ENCODE results near the gene NUDT17. TPM values are rescaled to one million over a fixed set of nuclear protein-coding genes. Genes with fewer than 3 reads are reported as not detected.

Gene NUDT17
- polyA plus RNA-seq, 1 donor from 2014 or later, result 4.2 TPM

- no peaks in the 10 kb centered on the region for H3K36me3 Mint-ChIP-seq
- peak overlapping the region in 1 of 4 donors; percentile 75 for H3K4me3 Mint-ChIP-seq
- H3K27me3 Mint-ChIP-seq, result peaks cover 1% of the 10 kb centered on the region
- H3K27ac Mint-ChIP-seq, result peak overlapping the region in 1 of 3 donors; percentile 31
- no peaks in the 10 kb centered on the region for H3K9me3 Mint-ChIP-seq
- H3K4me1 Mint-ChIP-seq, result peaks cover 2 to 7% (median 3%) of the 10 kb centered on the region in 3 donors
Measured at GRCh38 chr1:145863282-145864018, 18.0 kb downstream of the NUDT17 start.

GRCh38 chr1:145868232-145868631 lies 22.8 kb downstream of the NUDT17 start:
- Mint-ChIP-seq H3K27me3 (peaks cover 4% of the 10 kb centered on the region), H3K36me3 (no peaks in the 10 kb centered on the region), H3K4me1 (peaks cover 5 to 16% (median 6%) of the 10 kb centered on the region in 3 donors), H3K27ac (no peak overlapping the region), H3K9me3 (no peaks in the 10 kb centered on the region), H3K4me3 (no peak overlapping the region)

GRCh38 chr1:145871994-145872924 lies 26.8 kb downstream of the NUDT17 start:
- H3K27me3 Mint-ChIP-seq, result peaks cover 11% of the 10 kb centered on the region
- H3K4me3 Mint-ChIP-seq, result peak overlapping the region; percentile 60 to 92 (median 84)
- peaks cover 5 to 16% (median 7%) of the 10 kb centered on the region in 3 donors for H3K4me1 Mint-ChIP-seq
- H3K27ac Mint-ChIP-seq, result peak overlapping the region in 2 of 3 donors; percentile 15 to 75
- no peaks in the 10 kb centered on the region for H3K9me3 Mint-ChIP-seq
- H3K36me3 Mint-ChIP-seq, result no peaks in the 10 kb centered on the region

- Mint-ChIP-seq H3K9me3 (no peaks in the 10 kb centered on the region), H3K27me3 (peaks cover 11% of the 10 kb centered on the region), H3K4me3 (no peak overlapping the region), H3K27ac (no peak overlapping the region), H3K4me1 (peaks cover 5 to 16% (median 7%) of the 10 kb centered on the region in 3 donors), H3K36me3 (no peaks in the 10 kb centered on the region)
Measured at GRCh38 chr1:145874646-145875045, 29.2 kb downstream of the NUDT17 start.

- Mint-ChIP-seq H3K4me3 (no peak overlapping the region), H3K9me3 (no peaks in the 10 kb centered on the region), H3K27me3 (peaks cover 9% of the 10 kb centered on the region), H3K27ac (no peak overlapping the region), H3K36me3 (no peaks in the 10 kb centered on the region), H3K4me1 (peaks cover under 1 to 3% (median 2%) of the 10 kb centered on the region in 3 donors)
Measured at GRCh38 chr1:145877923-145878486, 32.6 kb downstream of the NUDT17 start.

GRCh38 chr1:145878724-145879123 lies 33.3 kb downstream of the NUDT17 start:
- no peak overlapping the region for H3K27ac Mint-ChIP-seq
- H3K9me3 Mint-ChIP-seq, result no peaks in the 10 kb centered on the region
- peaks cover 0 to 2% (median 0%) of the 10 kb centered on the region in 3 donors for H3K4me1 Mint-ChIP-seq
- H3K36me3 Mint-ChIP-seq, result no peaks in the 10 kb centered on the region
- peaks cover 9% of the 10 kb centered on the region for H3K27me3 Mint-ChIP-seq
- no peak overlapping the region for H3K4me3 Mint-ChIP-seq

GRCh38 chr1:145879775-145880174 lies 34.3 kb downstream of the NUDT17 start:
- Mint-ChIP-seq H3K9me3 (no peaks in the 10 kb centered on the region), H3K36me3 (no peaks in the 10 kb centered on the region), H3K4me3 (no peak overlapping the region), H3K27ac (no peak overlapping the region), H3K27me3 (peaks cover 14% of the 10 kb centered on the region), H3K4me1 (peaks cover 0 to 2% (median 0%) of the 10 kb centered on the region in 3 donors)

- H3K27ac Mint-ChIP-seq, result no peak overlapping the region
- H3K36me3 Mint-ChIP-seq, result no peaks in the 10 kb centered on the region
- peaks cover 7% of the 10 kb centered on the region for H3K27me3 Mint-ChIP-seq
- H3K4me3 Mint-ChIP-seq, result peak overlapping the region in 3 of 4 donors; percentile 54 to 74 (median 70)
- no peaks in the 10 kb centered on the region for H3K9me3 Mint-ChIP-seq
- peaks cover 0 to 12% (median 10%) of the 10 kb centered on the region in 3 donors for H3K4me1 Mint-ChIP-seq
Measured at GRCh38 chr1:145884675-145885074, 39.2 kb downstream of the NUDT17 start.

- Mint-ChIP-seq H3K27me3 (peaks cover 7% of the 10 kb centered on the region), H3K36me3 (no peaks in the 10 kb centered on the region), H3K9me3 (no peaks in the 10 kb centered on the region), H3K4me1 (peaks cover 0 to 12% (median 10%) of the 10 kb centered on the region in 3 donors), H3K27ac (peak within 1 kb of the TSS in 1 of 3 donors; percentile 36), H3K4me3 (peak within 1 kb of the TSS; percentile 74 to 93 (median 88))
Measured at GRCh38 chr1:145885738-145886287, 40.4 kb downstream of the NUDT17 start, which contains the start of gene ANKRD35. Gene ANKRD35, minus strand, starts transcription at chr1:145885866. Its CDS starts 108 bp downstream, at chr1:145885758.

GRCh38 chr1:145886390-145886789 lies 41.0 kb downstream of the NUDT17 start:
- Mint-ChIP-seq H3K36me3 (no peaks in the 10 kb centered on the region), H3K4me1 (peaks cover 0 to 12% (median 10%) of the 10 kb centered on the region in 3 donors), H3K9me3 (no peaks in the 10 kb centered on the region), H3K4me3 (peak overlapping the region; percentile 74 to 93 (median 88)), H3K27me3 (peaks cover 7% of the 10 kb centered on the region), H3K27ac (no peak overlapping the region)

- Mint-ChIP-seq H3K36me3 (no peaks in the 10 kb centered on the region), H3K4me1 (peaks cover 0 to 12% (median 10%) of the 10 kb centered on the region in 3 donors), H3K27me3 (peaks cover 7% of the 10 kb centered on the region), H3K4me3 (peak overlapping the region; percentile 21 to 88 (median 68)), H3K27ac (no peak overlapping the region), H3K9me3 (no peaks in the 10 kb centered on the region)
Measured at GRCh38 chr1:145886816-145887215, 41.4 kb downstream of the NUDT17 start.

- no peak overlapping the region for H3K27ac Mint-ChIP-seq
- peaks cover 7% of the 10 kb centered on the region for H3K27me3 Mint-ChIP-seq
- no peaks in the 10 kb centered on the region for H3K36me3 Mint-ChIP-seq
- H3K4me3 Mint-ChIP-seq, result peak overlapping the region in 1 of 4 donors; percentile 21
- peaks cover 0 to 12% (median 10%) of the 10 kb centered on the region in 3 donors for H3K4me1 Mint-ChIP-seq
- H3K9me3 Mint-ChIP-seq, result no peaks in the 10 kb centered on the region
Measured at GRCh38 chr1:145887631-145888030, 42.2 kb downstream of the NUDT17 start.

- Mint-ChIP-seq H3K27me3 (peaks cover 2% of the 10 kb centered on the region), H3K9me3 (no peaks in the 10 kb centered on the region), H3K4me1 (peaks cover 0 to 12% (median 8%) of the 10 kb centered on the region in 3 donors), H3K4me3 (no peak overlapping the region), H3K27ac (no peak overlapping the region), H3K36me3 (no peaks in the 10 kb centered on the region)
Measured at GRCh38 chr1:145889722-145890121, 44.3 kb downstream of the NUDT17 start.

GRCh38 chr1:145891143-145891542 lies 45.7 kb downstream of the NUDT17 start:
- Mint-ChIP-seq H3K4me3 (no peak overlapping the region), H3K4me1 (peaks cover 0 to 3% (median 1%) of the 10 kb centered on the region in 3 donors), H3K9me3 (no peaks in the 10 kb centered on the region), H3K27ac (no peak overlapping the region), H3K36me3 (no peaks in the 10 kb centered on the region), H3K27me3 (no peaks in the 10 kb centered on the region)

Measured in IgD-negative memory B cell (primary cell).